MCF 10A (cell line): ENCODE data around the gene ARL4A. TPM values are rescaled to one million over a fixed set of nuclear protein-coding genes. Genes with fewer than 3 reads are reported as not detected.

Experiments used
- BruUV-seq: library from RNA; stranded (reverse); fragments of 400-500 nt; replicated peaks from 2 replicates; lab custom pipeline; 2021; lab: Mats Ljungman, UMichigan
- CTCF ChIA-PET: fragments of 300-600 bp; sonication (Branson Sonifier 250); formaldehyde crosslinking; extraction: SDS; loops from one replicate; lab custom pipeline; 2021; ENCODE audit warnings: antibody characterized with exemption, inconsistent platforms; lab: Yijun Ruan, JAX
- POLR2A ChIA-PET: fragments of 300-600, 350-650 bp; sonication (Branson Sonifier 250); formaldehyde crosslinking; extraction: SDS; loops from one replicate; lab custom pipeline; 2020; ENCODE audit warnings: antibody characterized with exemption, inconsistent platforms; lab: Yijun Ruan, JAX
- DNase-seq: peaks from one replicate; pipeline ENCODE4 v3.0.0-alpha.2; 2018; ENCODE audit not compliant: unreplicated experiment
- H3K27ac Mint-ChIP-seq: one replicate; pipeline ENCODE4 v1.8.0; 2022; ENCODE audit warnings: mild to moderate bottlenecking, low read depth, mixed read lengths; ENCODE audit not compliant: unreplicated experiment
- H3K27me3 Mint-ChIP-seq: one replicate; pipeline ENCODE4 v1.8.0; 2022; ENCODE audit warnings: mixed read lengths; ENCODE audit not compliant: insufficient read depth, unreplicated experiment
- H3K36me3 Mint-ChIP-seq: one replicate; pipeline ENCODE4 v1.8.0; 2022; ENCODE audit warnings: mild to moderate bottlenecking, moderate library complexity, mixed read lengths; ENCODE audit not compliant: insufficient read depth, unreplicated experiment
- H3K4me1 Mint-ChIP-seq: one replicate; pipeline ENCODE4 v1.8.0; 2022; ENCODE audit warnings: mixed read lengths; ENCODE audit not compliant: insufficient read depth, unreplicated experiment
- H3K4me3 Mint-ChIP-seq: one replicate; pipeline ENCODE4 v1.8.0; 2022; ENCODE audit warnings: mild to moderate bottlenecking, moderate library complexity, mixed read lengths; ENCODE audit not compliant: unreplicated experiment
- H3K9me3 Mint-ChIP-seq: one replicate; pipeline ENCODE4 v1.8.0; 2022; ENCODE audit warnings: mixed read lengths; ENCODE audit not compliant: unreplicated experiment
- CTCF ChIP-seq: fragments of 200-600 bp; IDR thresholded peaks from one replicate; pipeline ENCODE4 v1.8.0; 2022; ENCODE audit warnings: antibody characterized with exemption, mild to moderate bottlenecking; ENCODE audit not compliant: unreplicated experiment
- intact Hi-C: fragments of 100-400 bp; cut with micrococcal nuclease; formaldehyde crosslinking; loops from 2 replicates; pipeline ENCODE4 v1.14.1; 2022
- total RNA-seq: library from RNA; stranded (reverse); gene quantifications from 2 replicates; pipeline ENCODE4 v1.2.3, GENCODE V29; 2022

ARL4A gene
- total RNA-seq, 1 experiment from 2014 or later: 42.6 TPM

DNA sequence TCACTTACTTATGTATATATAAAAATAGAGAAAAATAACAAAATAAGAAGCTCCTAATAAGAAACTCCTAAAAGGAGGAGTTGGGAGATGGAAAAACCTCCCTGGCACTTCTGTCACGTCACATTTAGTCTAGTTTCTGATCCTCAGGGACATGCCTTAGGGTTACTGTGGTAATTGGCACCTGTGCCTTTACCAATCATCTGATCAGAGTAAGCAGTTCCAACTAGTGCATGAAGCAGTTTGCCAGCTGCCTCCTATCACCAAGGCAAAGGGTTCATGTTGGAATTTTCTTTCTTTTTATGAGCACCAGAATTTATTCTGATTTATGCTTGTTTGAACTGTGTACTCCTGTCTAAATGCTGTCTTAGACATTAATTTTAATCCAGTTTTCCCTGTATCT, 49.9 kb downstream of the ARL4A start:
- H3K36me3 Mint-ChIP-seq: no peaks in the 10 kb centered on the region
- POLR2A ChIA-PET: interaction anchor here (2.1 kb wide), 1 partner anchor 8 kb away, joined by 4 read pairs; no protein-coding TSS in a partner anchor
- no peak overlapping the region for H3K4me3 Mint-ChIP-seq
- intact Hi-C loops: no loop called here
- TF ChIP-seq CTCF: no peak
- no peaks in the 10 kb centered on the region for H3K9me3 Mint-ChIP-seq
- H3K27ac Mint-ChIP-seq: no peak overlapping the region
- DNase-seq: no peak
- peaks cover 5% of the 10 kb centered on the region for H3K4me1 Mint-ChIP-seq
- BruUV-seq: no TSS peak
- no peaks in the 10 kb centered on the region for H3K27me3 Mint-ChIP-seq
- CTCF ChIA-PET: interaction anchor here (1.1 to 1.5 kb wide), 2 partner anchors 9 to 378 kb away, joined by 5 to 6 read pairs; no protein-coding TSS in a partner anchor

- DNase-seq: no peak
- TF ChIP-seq CTCF: no peak
- Mint-ChIP-seq H3K27ac (no peak overlapping the region), H3K27me3 (no peaks in the 10 kb centered on the region), H3K9me3 (no peaks in the 10 kb centered on the region), H3K4me3 (no peak overlapping the region), H3K36me3 (no peaks in the 10 kb centered on the region), H3K4me1 (peaks cover 6% of the 10 kb centered on the region)
- ChIA-PET POLR2A (interaction anchor here (1.4 to 2.1 kb wide), 2 partner anchors 9 to 22 kb away, joined by 4 read pairs; no protein-coding TSS in a partner anchor), CTCF (interaction anchor here (0.5 to 1.5 kb wide), 3 partner anchors 10 to 435 kb away, joined by 3 to 6 read pairs (median 5); no protein-coding TSS in a partner anchor)
- intact Hi-C loops: no loop called here
- no TSS peak for BruUV-seq
Observed at GRCh38 chr7:12737836-12738235, 50.4 kb downstream of the ARL4A start.

- CTCF ChIA-PET: interaction anchor here (0.5 to 1.5 kb wide), 3 partner anchors 10 to 434 kb away, joined by 3 to 5 read pairs (median 3); no protein-coding TSS in a partner anchor
- Mint-ChIP-seq H3K27ac (no peak overlapping the region), H3K9me3 (no peaks in the 10 kb centered on the region), H3K27me3 (no peaks in the 10 kb centered on the region), H3K36me3 (no peaks in the 10 kb centered on the region), H3K4me3 (no peak overlapping the region), H3K4me1 (peaks cover 6% of the 10 kb centered on the region)
- no peak for DNase-seq
- intact Hi-C loops: no loop called here
- POLR2A ChIA-PET: interaction anchor here (1.4 to 2.1 kb wide), 2 partner anchors 10 to 23 kb away, joined by 4 read pairs; no protein-coding TSS in a partner anchor
- no TSS peak for BruUV-seq
- TF ChIP-seq CTCF: no peak
Observed at GRCh38 chr7:12738665-12739064, 51.2 kb downstream of the ARL4A start.

Other genes with a start within 250 kb of the ARL4A start
- not detected in 2 replicates for gene SCIN, start 116.9 kb upstream of the ARL4A start, total RNA-seq